Hepatocyte (in vitro differentiated cells): ENCODE data around the gene RNF6. TPM values are rescaled to one million over a fixed set of nuclear protein-coding genes. Genes with fewer than 3 reads are reported as not detected.

Experiments
- DNase-seq: peaks from one replicate; pipeline ENCODE4 v3.0.0-alpha.2; 2016; ENCODE audit warnings: low spot score
- H2AFZ ChIP-seq: fragments of 200-600 bp; sonication (generic); 2 replicates; pipeline ENCODE4 v1.6.0; 2016; ENCODE audit warnings: antibody characterized with exemption, mild to moderate bottlenecking
- H3K27ac ChIP-seq: fragments of 200-600 bp; sonication (generic); 2 replicates; pipeline ENCODE4 v1.5.1; 2016; ENCODE audit warnings: mild to moderate bottlenecking
- H3K27me3 ChIP-seq: fragments of 200-600 bp; sonication (generic); 2 replicates; pipeline ENCODE4 v1.6.1; 2016
- H3K36me3 ChIP-seq: fragments of 200-600 bp; sonication (generic); replicated peaks from 2 replicates; pipeline ENCODE4 v1.5.1; 2016; ENCODE audit warnings: low read depth; ENCODE audit not compliant: insufficient read depth
- H3K4me1 ChIP-seq: fragments of 200-600 bp; sonication (generic); 2 replicates; pipeline ENCODE4 v1.5.1; 2016; ENCODE audit warnings: mild to moderate bottlenecking, moderate library complexity; ENCODE audit not compliant: insufficient read depth
- H3K4me2 ChIP-seq: fragments of 200-600 bp; sonication (generic); 2 replicates; pipeline ENCODE4 v1.6.0; 2016
- H3K4me3 ChIP-seq: fragments of 200-600 bp; sonication (generic); 2 replicates; pipeline ENCODE4 v1.5.1; 2016; ENCODE audit warnings: mild to moderate bottlenecking
- H3K79me2 ChIP-seq: fragments of 200-600 bp; sonication (generic); 2 replicates; pipeline ENCODE4 v1.6.0; 2017; ENCODE audit warnings: mild to moderate bottlenecking
- H3K9me2 ChIP-seq: fragments of 200-600 bp; sonication (generic); replicated peaks from 2 replicates; pipeline ENCODE4 v1.6.0; 2017; ENCODE audit warnings: mild to moderate bottlenecking; ENCODE audit not compliant: insufficient read depth
- H3K9me3 ChIP-seq: fragments of 200-600 bp; sonication (generic); 2 replicates; pipeline ENCODE4 v1.5.1; 2016; ENCODE audit warnings: low read depth, mild to moderate bottlenecking
- H4K20me1 ChIP-seq: fragments of 200-600 bp; sonication (generic); 2 replicates; pipeline ENCODE4 v1.6.0; 2016; ENCODE audit warnings: mild to moderate bottlenecking; ENCODE audit not compliant: insufficient read depth, poor library complexity, severe bottlenecking
- CTCF ChIP-seq: fragments of 200-600 bp; sonication (generic); IDR thresholded peaks from 2 replicates; pipeline ENCODE4 v1.5.1; 2016; ENCODE audit warnings: antibody characterized with exemption, mild to moderate bottlenecking; ENCODE audit not compliant: poor library complexity
- EZH2 ChIP-seq: fragments of 200-600 bp; sonication (generic); IDR thresholded peaks from 2 replicates; pipeline ENCODE4 v1.6.1; 2016; ENCODE audit warnings: antibody characterized with exemption, mild to moderate bottlenecking, borderline replicate concordance
- EZH2phosphoT487 ChIP-seq: fragments of 200-600 bp; sonication (generic); IDR thresholded peaks from one replicate; pipeline ENCODE4 v1.6.1; 2018; ENCODE audit warnings: antibody characterized with exemption, mild to moderate bottlenecking, low read depth, moderate library complexity; ENCODE audit not compliant: unreplicated experiment, severe bottlenecking
- WGBS: methylation state at CpG from one replicate; pipeline ENCODE4 v1.1.6; 2016; ENCODE audit warnings: low lambda C conversion rate; ENCODE audit errors: missing lambda C conversion rate; 5-methylcytosine and 5-hydroxymethylcytosine counted together
- polyA plus RNA-seq: library from polyadenylated mRNA; unstranded; fragments of >200 nt; fragmentation: Nextera tagmentation; extraction: Ambion mirVana; gene quantifications from 2 replicates; pipeline ENCODE4 v1.2.1, GENCODE V29; 2016
- total RNA-seq: library from RNA; depleted of rRNA; stranded (reverse); fragments of >200 nt; gene quantifications from 2 replicates; pipeline ENCODE4 v1.2.3, GENCODE V29; 2014

RNF6 gene
- 34.0 and 37.2 TPM in 2 replicates for total RNA-seq
- 30.9 and 31.9 TPM in 2 replicates for polyA plus RNA-seq

- Histone ChIP-seq H3K4me3 (peak within 1 kb of the TSS; percentile 54), H2AFZ (peak within 1 kb of the TSS; percentile 87), H3K9me2 (no peaks in the 10 kb centered on the region), H3K27ac (peak within 1 kb of the TSS; percentile 97), H3K4me2 (peak within 1 kb of the TSS; percentile 82), H4K20me1 (peaks cover 4% of the 10 kb centered on the region), H3K27me3 (no peaks in the 10 kb centered on the region), H3K4me1 (peaks cover 18% of the 10 kb centered on the region), H3K79me2 (peaks cover 23% of the 10 kb centered on the region), H3K36me3 (peaks cover 3% of the 10 kb centered on the region), H3K9me3 (no peaks in the 10 kb centered on the region)
- peak; percentile 97 for DNase-seq
- no peak for TF ChIP-seq EZH2phosphoT487
- no peak for TF ChIP-seq CTCF
- no peak for TF ChIP-seq EZH2
- under 1% methylated on average over 49 of the region's 67 CpGs for WGBS
Observed at GRCh38 chr13:26221721-26222519, at the start of gene RNF6. Gene RNF6 (minus strand): TSS chr13:26222314. CDS start chr13:26219649, 2,665 bp downstream.

DNA sequence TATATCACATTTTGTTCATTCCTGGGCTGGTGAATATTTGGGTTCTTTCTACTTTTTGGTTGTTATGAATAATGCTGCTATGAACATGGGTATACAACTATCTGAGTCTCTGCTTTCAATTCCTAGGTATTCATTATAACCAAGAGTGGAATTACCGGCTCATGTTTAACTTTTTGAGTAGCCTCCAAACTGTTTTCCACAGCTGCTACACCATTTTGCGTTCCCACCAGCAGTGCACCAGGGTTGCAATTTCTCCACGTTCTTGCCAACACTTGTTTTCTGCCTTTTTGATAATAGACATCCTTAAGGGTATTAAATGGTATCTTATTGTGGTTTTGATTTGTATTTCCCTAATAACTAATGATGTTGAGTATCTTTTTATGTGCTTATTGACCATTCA lies 48.6 kb upstream of the RNF6 start:
- Histone ChIP-seq H3K9me3 (no peaks in the 10 kb centered on the region), H3K4me1 (no peaks in the 10 kb centered on the region), H3K79me2 (peaks cover 100% of the 10 kb centered on the region), H3K27me3 (no peaks in the 10 kb centered on the region), H4K20me1 (peaks cover 36% of the 10 kb centered on the region), H3K36me3 (no peaks in the 10 kb centered on the region), H2AFZ (no peak overlapping the region), H3K4me2 (no peak overlapping the region), H3K27ac (no peak overlapping the region), H3K9me2 (no peaks in the 10 kb centered on the region), H3K4me3 (no peak overlapping the region)
- no peak for DNase-seq
- WGBS, result 94% methylated on average over 3 of the region's 3 CpGs
- TF ChIP-seq EZH2 (no peak), EZH2phosphoT487 (no peak), CTCF (no peak)

DNA sequence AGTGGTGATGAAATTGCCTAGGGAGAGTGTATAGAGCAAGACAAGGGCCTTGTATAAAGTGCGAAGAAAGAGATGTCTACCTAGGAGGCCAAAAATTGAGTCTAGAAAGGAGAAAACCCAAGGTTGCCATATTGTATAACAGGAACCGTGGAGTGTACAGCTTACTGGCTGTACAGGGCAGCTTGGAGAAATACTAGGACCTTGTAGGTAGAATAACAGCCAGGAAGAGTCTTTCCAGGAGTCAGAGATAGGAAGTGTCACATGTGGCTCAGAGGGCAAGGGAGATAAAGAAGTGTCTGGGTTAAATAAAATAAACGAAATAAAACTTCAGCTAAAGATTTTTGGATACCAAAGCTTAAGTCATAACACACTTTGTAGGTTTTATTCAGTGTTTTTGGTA lies 44.2 kb upstream of the RNF6 start:
- H3K27ac ChIP-seq, result no peak overlapping the region
- no peaks in the 10 kb centered on the region for H3K36me3 ChIP-seq
- no peak overlapping the region for H2AFZ ChIP-seq
- H3K79me2 ChIP-seq, result peaks cover 100% of the 10 kb centered on the region
- no peak for DNase-seq
- H4K20me1 ChIP-seq, result peaks cover 46% of the 10 kb centered on the region
- H3K27me3 ChIP-seq, result no peaks in the 10 kb centered on the region
- H3K9me3 ChIP-seq, result no peaks in the 10 kb centered on the region
- H3K4me2 ChIP-seq, result no peak overlapping the region
- H3K4me1 ChIP-seq, result no peaks in the 10 kb centered on the region
- WGBS, result 76% methylated on average over 3 of the region's 3 CpGs
- no peaks in the 10 kb centered on the region for H3K9me2 ChIP-seq
- H3K4me3 ChIP-seq, result no peak overlapping the region
- TF ChIP-seq EZH2, result no peak
- TF ChIP-seq CTCF, result no peak
- no peak for TF ChIP-seq EZH2phosphoT487
